A549 (cell line): ENCODE measurements around the gene GIMAP5. TPM values are rescaled to one million over a fixed set of nuclear protein-coding genes. Genes with fewer than 3 reads are reported as not detected.

Experiments used
- ATAC-seq, 2 experiments: fragments of 200-7000 bp in 1 of 2; fragments of >200 bp in 1 of 2; cut with Nextera tagmentation in 1 of 2; cut with Tn5 transposase in 1 of 2; 3 replicates each; pipeline versions ENCODE4 v1.8.0 to v1.9.1; 2018 to 2020; ENCODE audit warnings: mild to moderate bottlenecking in 1 of 2, moderate library complexity in 1 of 2
- CTCF ChIA-PET: fragments of 300-600 bp; sonication (Branson Sonifier 250); formaldehyde crosslinking; extraction: SDS; loops from one replicate; lab custom pipeline; 2021; ENCODE audit warnings: antibody characterized with exemption, inconsistent platforms; lab: Yijun Ruan, JAX
- POLR2A ChIA-PET: fragments of 350-600 bp; formaldehyde crosslinking; extraction: SDS; loops from one replicate; lab custom pipeline; 2021; ENCODE audit warnings: antibody characterized with exemption, inconsistent platforms; lab: Yijun Ruan, JAX
- DNase-seq, 2 experiments: peaks; one replicate each; pipeline versions ENCODE4 v3.0.0 to v3.0.0-alpha.2; 2011 to 2016; ENCODE audit warnings: low read depth in 1 of 2, low spot score in 1 of 2
- FAIRE-seq: peaks from 2 replicates; lab custom pipeline; 2011; peaks lifted over from hg19 to GRCh38; lab: Jason Lieb, UNC
- H3K27ac ChIP-seq, 2 experiments: fragments of >200 bp; sonication (Bioruptor Twin); formaldehyde crosslinking; 3 replicates each; pipeline ENCODE4 v1.5.1; 2016 to 2017
- H3K4me1 ChIP-seq: fragments of >200 bp; sonication (Bioruptor Twin); formaldehyde crosslinking; 3 replicates; pipeline ENCODE4 v1.6.1; 2016
- H3K4me2 ChIP-seq: fragments of >200 bp; sonication (Bioruptor Twin); formaldehyde crosslinking; 3 replicates; pipeline ENCODE4 v1.6.1; 2016
- H3K4me3 ChIP-seq: fragments of >200 bp; sonication (Bioruptor Twin); formaldehyde crosslinking; 3 replicates; pipeline ENCODE4 v1.5.1; 2016
- H3K9me3 ChIP-seq: fragments of >200 bp; sonication (Bioruptor Twin); formaldehyde crosslinking; 3 replicates; pipeline ENCODE4 v1.6.1; 2016
- ATOH8 ChIP-seq: fragments of 250-450 bp; sonication (Bioruptor Pico); IDR thresholded peaks from 2 replicates; pipeline ENCODE4 v1.5.0; 2020; ENCODE audit warnings: low read depth, mild to moderate bottlenecking, moderate library complexity
- BCL3 ChIP-seq: fragments of >200 bp; sonication (Bioruptor Twin); formaldehyde crosslinking; IDR thresholded peaks from 3 replicates; pipeline ENCODE4 v1.6.1; 2016
- EHMT2 ChIP-seq: fragments of 200-600 bp; sonication (generic); IDR thresholded peaks from 2 replicates; pipeline ENCODE4 v1.6.1; 2016; ENCODE audit warnings: antibody characterized with exemption, low read depth, mild to moderate bottlenecking, moderate library complexity
- KDM1A ChIP-seq: fragments of 200-600 bp; sonication (generic); IDR thresholded peaks from 2 replicates; pipeline ENCODE4 v1.6.1; 2016; ENCODE audit warnings: low read depth, mild to moderate bottlenecking
- MAFK ChIP-seq: fragments of 450-650 bp; IDR thresholded peaks from 2 replicates; pipeline ENCODE4 v1.6.1; 2014; ENCODE audit not compliant: partially characterized antibody
- MYC ChIP-seq: IDR thresholded peaks from 2 replicates; pipeline ENCODE4 v1.6.1; 2012; ENCODE audit warnings: mild to moderate bottlenecking, inconsistent platforms, low read length, improper control_type of control experiment, borderline replicate concordance
- RCOR1 ChIP-seq: fragments of 150-350 bp; IDR thresholded peaks from 2 replicates; pipeline ENCODE4 v1.6.1; 2014; ENCODE audit warnings: antibody characterized with exemption, low read length, low read depth
- REST ChIP-seq: fragments of 200-600 bp; sonication (generic); IDR thresholded peaks from 2 replicates; pipeline ENCODE4 v1.6.1; 2016; ENCODE audit warnings: antibody characterized with exemption, mild to moderate bottlenecking, moderate library complexity
- RNF2 ChIP-seq: fragments of 200-600 bp; sonication (generic); IDR thresholded peaks from 2 replicates; pipeline ENCODE4 v1.6.1; 2016; ENCODE audit warnings: low read depth, mild to moderate bottlenecking, antibody characterized with exemption, moderate library complexity, borderline replicate concordance
- SREBF2 ChIP-seq: fragments of 450-650 bp; IDR thresholded peaks from 2 replicates; pipeline ENCODE4 v1.6.1; 2014; ENCODE audit warnings: mild to moderate bottlenecking, moderate library complexity
- ZC3H11A ChIP-seq: fragments of 450-650 bp; IDR thresholded peaks from 2 replicates; pipeline ENCODE4 v1.6.1; 2014; ENCODE audit warnings: antibody characterized with exemption, mild to moderate bottlenecking
- WGBS: methylation state at CpG from one replicate; pipeline ENCODE4 v1.1.6; 2017; ENCODE audit errors: missing lambda C conversion rate; 5-methylcytosine and 5-hydroxymethylcytosine counted together
- polyA plus RNA-seq, 4 experiments: library from polyadenylated mRNA; depleted of rRNA in 3 of 4; stranded (reverse); fragments of >200 nt; fragmentation: RNase III in 1 of 4; extraction: RNeasy Plus Mini Kit Qiagen cat#74134 plus additional on column Dnase treatment in 1 of 4; gene quantifications; 2 replicates in 3 of 4; 3 replicates in 1 of 4; pipeline ENCODE4 v1.2.3, GENCODE V29; 2011 to 2017
- TF ChIP-seq, protein P1 (sequence below): fragments of 450-650 bp; IDR thresholded peaks from 2 replicates; pipeline ENCODE4 v1.6.1; 2014; ENCODE audit warnings: antibody characterized with exemption

Gene GIMAP5
- polyA plus RNA-seq, 2 of the 4 experiments (the other 2 are of a cell fraction) = not detected

GRCh38 chr7:150719436-150719835 lies 17.8 kb upstream of the GIMAP5 start:
- ChIA-PET POLR2A (no interaction called here), CTCF (no interaction called here)
- ATAC-seq (no peak), FAIRE-seq (no peak), DNase-seq (no peak)
- no peaks in the 10 kb centered on the region for H3K4me1 ChIP-seq
- H3K27ac ChIP-seq = no peak overlapping the region
- H3K4me2 ChIP-seq = no peak overlapping the region
- 41% methylated on average over 4 of the region's 4 CpGs for WGBS
- no peak for TF ChIP-seq RNF2
- no peaks in the 10 kb centered on the region for H3K9me3 ChIP-seq
- H3K4me3 ChIP-seq = no peak overlapping the region

GRCh38 chr7:150719960-150720891 lies 17.0 kb upstream of the GIMAP5 start:
- ATAC-seq (no peak), FAIRE-seq (no peak), DNase-seq (no peak)
- H3K4me1 ChIP-seq = no peaks in the 10 kb centered on the region
- H3K9me3 ChIP-seq = no peaks in the 10 kb centered on the region
- ChIA-PET POLR2A (no interaction called here), CTCF (no interaction called here)
- H3K27ac ChIP-seq = no peak overlapping the region
- H3K4me2 ChIP-seq = no peak overlapping the region
- no peak for TF ChIP-seq BCL3
- TF ChIP-seq EHMT2 = no peak
- H3K4me3 ChIP-seq = no peak overlapping the region
- WGBS = 56% methylated on average over 43 of the region's 52 CpGs

DNA sequence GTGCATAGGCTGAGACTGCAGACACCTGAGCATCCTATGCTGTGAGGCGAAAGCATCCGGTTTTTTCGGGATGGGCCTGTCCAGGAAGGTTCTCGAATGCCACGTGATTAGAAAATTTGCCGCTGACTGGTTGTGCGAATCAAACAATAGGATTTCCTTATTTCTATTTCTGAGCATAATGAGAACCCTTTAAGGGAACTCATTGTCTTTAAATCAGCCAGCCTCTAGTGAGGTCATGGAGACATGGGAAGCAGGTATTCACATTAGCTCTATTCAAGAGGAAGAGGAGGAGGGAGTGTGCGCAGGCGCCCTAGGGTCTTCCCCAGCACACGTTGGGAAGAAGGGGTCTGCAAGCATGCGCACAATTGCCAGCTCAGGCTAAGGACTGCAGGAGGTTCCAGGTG lies 15.2 kb upstream of the GIMAP5 start:
- no peak for ATAC-seq
- Histone ChIP-seq H3K9me3 (no peaks in the 10 kb centered on the region), H3K4me2 (no peak overlapping the region), H3K27ac (no peak overlapping the region), H3K4me1 (no peaks in the 10 kb centered on the region), H3K4me3 (no peak overlapping the region)
- TF ChIP-seq ZC3H11A (no peak), KDM1A (no peak), MYC (no peak), SREBF2 (no peak), ATOH8 (CRISPR knock-in tag) (no peak), BCL3 (no peak), EHMT2 (no peak), REST (no peak), MAFK (no peak), RCOR1 (no peak)
- TF ChIP-seq, protein P1, sequence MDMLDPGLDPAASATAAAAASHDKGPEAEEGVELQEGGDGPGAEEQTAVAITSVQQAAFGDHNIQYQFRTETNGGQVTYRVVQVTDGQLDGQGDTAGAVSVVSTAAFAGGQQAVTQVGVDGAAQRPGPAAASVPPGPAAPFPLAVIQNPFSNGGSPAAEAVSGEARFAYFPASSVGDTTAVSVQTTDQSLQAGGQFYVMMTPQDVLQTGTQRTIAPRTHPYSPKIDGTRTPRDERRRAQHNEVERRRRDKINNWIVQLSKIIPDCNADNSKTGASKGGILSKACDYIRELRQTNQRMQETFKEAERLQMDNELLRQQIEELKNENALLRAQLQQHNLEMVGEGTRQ = no peak
- no peak for DNase-seq
- ChIA-PET POLR2A (no interaction called here), CTCF (interaction anchor here (1.2 kb wide), 1 partner anchor 26 kb away, joined by 3 read pairs; no protein-coding TSS in a partner anchor)
- 60% methylated on average over 11 of the region's 11 CpGs for WGBS
- FAIRE-seq = no peak
